GM12878 (cell line): ENCODE results near the gene ZNF841. TPM values are rescaled to one million over a fixed set of nuclear protein-coding genes. Genes with fewer than 3 reads are reported as not detected.

ENCODE experiments used
- ATAC-seq: fragments of 200-7000 bp; cut with Tn5 transposase; 3 replicates; pipeline ENCODE4 v1.9.1; 2020; ENCODE audit warnings: mild to moderate bottlenecking, moderate library complexity
- BruUV-seq: library from RNA; stranded (reverse); fragments of 400-500 nt; replicated peaks from 2 replicates; lab custom pipeline; 2021; lab: Mats Ljungman, UMichigan
- CTCF ChIA-PET: fragments of 300-600 bp; sonication (Branson Sonifier 250); formaldehyde crosslinking; extraction: SDS; loops from one replicate; lab custom pipeline; 2021; ENCODE audit warnings: inconsistent platforms; lab: Yijun Ruan, JAX
- POLR2A ChIA-PET: fragments of 350-600 bp; formaldehyde crosslinking; extraction: SDS; loops from one replicate; lab custom pipeline; 2021; ENCODE audit warnings: inconsistent platforms; lab: Charles Lee
- RAD21 ChIA-PET: fragments of 300-600 bp; sonication (Branson Sonifier 250); formaldehyde crosslinking; loops from one replicate; lab custom pipeline; 2023; ENCODE audit warnings: antibody characterized with exemption; ENCODE audit not compliant: unreplicated experiment; lab: Charles Lee
- SMC1A ChIA-PET: fragments of 300-600 bp; sonication (Branson Sonifier 250); formaldehyde crosslinking; loops from one replicate; lab custom pipeline; 2023; ENCODE audit not compliant: unreplicated experiment, uncharacterized antibody; lab: Charles Lee
- DNase-seq: peaks from one replicate; pipeline ENCODE4 v3.0.0-alpha.2; 2011; ENCODE audit warnings: low read depth, low spot score
- FAIRE-seq: peaks from 3 replicates; lab custom pipeline; 2011; peaks lifted over from hg19 to GRCh38; lab: Jason Lieb, UNC
- H2AFZ ChIP-seq: 2 replicates; pipeline ENCODE4 v1.6.0; 2011; ENCODE audit warnings: low read depth, low read length, control low read depth; ENCODE audit not compliant: control insufficient read depth
- H3K27ac ChIP-seq: 2 replicates; pipeline ENCODE4 v1.5.1; 2011; ENCODE audit warnings: control low read depth; ENCODE audit not compliant: control insufficient read depth, insufficient read depth
- H3K27me3 ChIP-seq, 2 experiments: replicated peaks in 1 of 2; 2 replicates each; pipeline versions ENCODE4 v1.6.0 to v1.6.1; 2011; ENCODE audit warnings: low read length in 1 of 2; ENCODE audit not compliant: control insufficient read depth in 2 of 2, insufficient read depth in 2 of 2
- H3K36me3 ChIP-seq, 2 experiments: 2 replicates each; pipeline ENCODE4 v1.5.1; 2011; ENCODE audit warnings: low read length in 1 of 2; ENCODE audit not compliant: control insufficient read depth in 2 of 2, insufficient read depth in 2 of 2
- H3K4me1 ChIP-seq: 2 replicates; pipeline ENCODE4 v1.6.1; 2011; ENCODE audit warnings: mild to moderate bottlenecking, low read length, moderate library complexity, mixed read lengths; ENCODE audit not compliant: control insufficient read depth, insufficient read depth
- H3K4me2 ChIP-seq: 2 replicates; pipeline ENCODE4 v1.6.0; 2011; ENCODE audit warnings: control low read depth; ENCODE audit not compliant: control insufficient read depth, insufficient read depth
- H3K4me3 ChIP-seq: fragments of 200-600 bp; sonication (generic); 2 replicates; pipeline ENCODE4 v1.5.1; 2016
- H3K79me2 ChIP-seq: 2 replicates; pipeline ENCODE4 v1.6.0; 2011; ENCODE audit warnings: low read length; ENCODE audit not compliant: control insufficient read depth, insufficient read depth
- H3K9ac ChIP-seq: 2 replicates; pipeline ENCODE4 v1.8.0; 2011; ENCODE audit warnings: low read length, control low read depth, mixed read lengths; ENCODE audit not compliant: control insufficient read depth, insufficient read depth
- H3K9me3 ChIP-seq: replicated peaks from 3 replicates; pipeline ENCODE4 v1.5.1; 2011; ENCODE audit warnings: mild to moderate bottlenecking, low read length; ENCODE audit not compliant: control insufficient read depth, insufficient read depth
- H4K20me1 ChIP-seq: 2 replicates; pipeline ENCODE4 v1.6.0; 2011; ENCODE audit not compliant: control insufficient read depth, insufficient read depth
- CBX5 ChIP-seq: sonication (generic); IDR thresholded peaks from 2 replicates; pipeline ENCODE4 v1.6.1; 2016; ENCODE audit warnings: low read depth, moderate library complexity, mild to moderate bottlenecking, inconsistent platforms
- FOS ChIP-seq: IDR thresholded peaks from 3 replicates; pipeline ENCODE4 v1.6.1; 2011; ENCODE audit warnings: borderline replicate concordance; ENCODE audit not compliant: insufficient read length; ENCODE audit errors: extremely low read depth
- KLF5 ChIP-seq: fragments of 450-650 bp; IDR thresholded peaks from 2 replicates; pipeline ENCODE4 v1.6.1; 2014; ENCODE audit warnings: mild to moderate bottlenecking; ENCODE audit not compliant: partially characterized antibody
- PAX8 ChIP-seq: fragments of 450-650 bp; IDR thresholded peaks from 2 replicates; pipeline ENCODE4 v1.6.1; 2017; ENCODE audit warnings: mild to moderate bottlenecking, moderate library complexity
- WGBS: methylation state at CpG from one replicate; pipeline ENCODE4 v1.1.6; 2016; ENCODE audit warnings: low lambda C conversion rate; ENCODE audit not compliant: insufficient replicate concordance, insufficient coverage; ENCODE audit errors: missing lambda C conversion rate; 5-methylcytosine and 5-hydroxymethylcytosine counted together
- in situ Hi-C: fragments of 300-500 bp; cut with MboI; formaldehyde crosslinking; loops from 9 replicates; pipeline ENCODE4 v1.14.3; 2018; ENCODE audit warnings: mixed read lengths
- intact Hi-C: fragments of 100-400 bp; cut with micrococcal nuclease; formaldehyde crosslinking; loops from one replicate; pipeline ENCODE4 v1.14.2; 2022; ENCODE audit not compliant: unreplicated experiment
- polyA plus RNA-seq, 11 experiments: library from polyadenylated mRNA; depleted of rRNA in 4 of 11; unstranded in 6 of 11; stranded (reverse) in 5 of 11; fragments of >200 nt; fragmentation: Nextera tagmentation in 4 of 11; fragmentation: Illumina TruSeq in 1 of 11; extraction: Ambion mirVana in 4 of 11; extraction: Trizol in 1 of 11; gene quantifications; 1 replicate in 1 of 11; 2 replicates in 10 of 11; pipeline versions ENCODE4 v1.2.1 to v1.2.3, GENCODE V29; 2011 to 2016; ENCODE audit warnings: inconsistent platforms in 2 of 11, missing spikeins in 2 of 11, low read depth in 1 of 11
- total RNA-seq, 4 experiments: library from RNA; depleted of rRNA in 3 of 4; stranded (reverse); fragments of >200 nt in 3 of 4; fragmentation: Illumina TruSeq in 1 of 4; extraction: Trizol in 1 of 4; gene quantifications; 2 replicates each; pipeline versions ENCODE4 v1.2.1 to v1.2.3, GENCODE V29; 2013 to 2021
- TF ChIP-seq, protein P1 (sequence below): fragments of 450-650 bp; IDR thresholded peaks from 2 replicates; pipeline ENCODE4 v1.6.1; 2016; ENCODE audit warnings: mild to moderate bottlenecking
- TF ChIP-seq, protein P2 (sequence below): fragments of 450-650 bp; IDR thresholded peaks from 2 replicates; pipeline ENCODE4 v1.6.1; 2017; ENCODE audit warnings: mild to moderate bottlenecking

ZNF841 gene
- total and polyA plus RNA-seq, 10 of the 15 experiments (the other 5 are each of a cell fraction or from before 2014, with no cell fraction given), result 1.4 to 15.0 (median 8.2) TPM

DNA sequence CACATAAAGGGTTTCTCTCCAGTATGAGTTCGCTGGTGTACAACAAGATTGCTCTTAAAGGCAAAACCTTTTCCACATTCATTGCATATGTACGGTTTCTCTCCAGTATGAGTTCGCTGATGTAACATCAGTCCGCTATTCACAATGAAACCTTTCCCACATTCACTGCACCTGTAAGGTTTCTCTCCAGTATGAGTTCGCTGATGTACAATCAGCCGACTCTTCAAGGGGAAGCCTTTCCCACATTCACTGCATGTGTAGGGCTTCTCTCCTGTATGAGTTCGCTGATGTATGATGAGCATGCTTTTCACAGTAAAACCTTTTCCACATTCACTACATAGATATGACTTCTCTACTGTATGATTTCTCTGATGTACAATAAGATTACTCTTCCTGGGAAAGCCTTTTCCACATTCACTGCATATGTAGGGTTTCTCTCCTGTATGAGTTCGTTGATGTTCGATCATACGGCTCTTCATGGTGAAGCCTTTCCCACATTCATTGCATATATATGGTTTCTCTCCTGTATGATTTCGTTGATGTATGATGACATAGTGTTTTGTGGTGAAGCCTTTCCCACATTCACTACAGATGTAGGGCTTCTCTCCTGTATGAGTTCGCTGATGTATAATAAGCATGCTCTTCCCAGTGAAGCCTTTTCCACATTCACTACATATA is 61.4 kb downstream of the ZNF841 start:
- no peaks in the 10 kb centered on the region for H4K20me1 ChIP-seq
- peaks cover 3 to 23% of the 10 kb centered on the region in 2 experiments for H3K36me3 ChIP-seq
- ATAC-seq, result no peak
- ChIA-PET CTCF (no interaction called here), RAD21 (no interaction called here), POLR2A (no interaction called here), SMC1A (no interaction called here)
- TF ChIP-seq, protein P1, sequence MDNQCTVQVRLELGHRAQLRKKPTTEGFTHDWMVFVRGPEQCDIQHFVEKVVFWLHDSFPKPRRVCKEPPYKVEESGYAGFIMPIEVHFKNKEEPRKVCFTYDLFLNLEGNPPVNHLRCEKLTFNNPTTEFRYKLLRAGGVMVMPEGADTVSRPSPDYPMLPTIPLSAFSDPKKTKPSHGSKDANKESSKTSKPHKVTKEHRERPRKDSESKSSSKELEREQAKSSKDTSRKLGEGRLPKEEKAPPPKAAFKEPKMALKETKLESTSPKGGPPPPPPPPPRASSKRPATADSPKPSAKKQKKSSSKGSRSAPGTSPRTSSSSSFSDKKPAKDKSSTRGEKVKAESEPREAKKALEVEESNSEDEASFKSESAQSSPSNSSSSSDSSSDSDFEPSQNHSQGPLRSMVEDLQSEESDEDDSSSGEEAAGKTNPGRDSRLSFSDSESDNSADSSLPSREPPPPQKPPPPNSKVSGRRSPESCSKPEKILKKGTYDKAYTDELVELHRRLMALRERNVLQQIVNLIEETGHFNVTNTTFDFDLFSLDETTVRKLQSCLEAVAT, result 0 out of 2 replicates have a peak, but pooled peaks have one; percentile 27
- no peak for TF ChIP-seq FOS
- TF ChIP-seq KLF5, result peak; percentile 91
- TF ChIP-seq, protein P2, sequence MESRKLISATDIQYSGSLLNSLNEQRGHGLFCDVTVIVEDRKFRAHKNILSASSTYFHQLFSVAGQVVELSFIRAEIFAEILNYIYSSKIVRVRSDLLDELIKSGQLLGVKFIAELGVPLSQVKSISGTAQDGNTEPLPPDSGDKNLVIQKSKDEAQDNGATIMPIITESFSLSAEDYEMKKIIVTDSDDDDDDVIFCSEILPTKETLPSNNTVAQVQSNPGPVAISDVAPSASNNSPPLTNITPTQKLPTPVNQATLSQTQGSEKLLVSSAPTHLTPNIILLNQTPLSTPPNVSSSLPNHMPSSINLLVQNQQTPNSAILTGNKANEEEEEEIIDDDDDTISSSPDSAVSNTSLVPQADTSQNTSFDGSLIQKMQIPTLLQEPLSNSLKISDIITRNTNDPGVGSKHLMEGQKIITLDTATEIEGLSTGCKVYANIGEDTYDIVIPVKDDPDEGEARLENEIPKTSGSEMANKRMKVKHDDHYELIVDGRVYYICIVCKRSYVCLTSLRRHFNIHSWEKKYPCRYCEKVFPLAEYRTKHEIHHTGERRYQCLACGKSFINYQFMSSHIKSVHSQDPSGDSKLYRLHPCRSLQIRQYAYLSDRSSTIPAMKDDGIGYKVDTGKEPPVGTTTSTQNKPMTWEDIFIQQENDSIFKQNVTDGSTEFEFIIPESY, result peak; percentile 41; the same call in 1 of the 2 replicates
- 0 out of 2 replicates have a peak, but pooled peaks have one; percentile 50 for TF ChIP-seq CBX5
- no peak for TF ChIP-seq PAX8
- no peaks in the 10 kb centered on the region for H3K4me1 ChIP-seq
- no peak for DNase-seq
- WGBS, result 93% methylated on average over 12 of the region's 12 CpGs
- intact Hi-C loops, result no loop called here
- peaks cover 45% of the 10 kb centered on the region for H3K9me3 ChIP-seq
- H3K9ac ChIP-seq, result no peak overlapping the region
- H3K79me2 ChIP-seq, result no peaks in the 10 kb centered on the region
- no peak overlapping the region for H3K4me2 ChIP-seq
- H3K27ac ChIP-seq, result no peak overlapping the region
- BruUV-seq, result no TSS peak
- in situ Hi-C loops, result no loop called here
- H3K4me3 ChIP-seq, result no peak overlapping the region
- no peaks in the 10 kb centered on the region for H3K27me3 ChIP-seq
- FAIRE-seq, result no peak
- no peak overlapping the region for H2AFZ ChIP-seq
